Stimulated activated CD4-positive, alpha-beta T cell treated with anti-CD3 and anti-CD28 coated beads, Interleukin-15, amount 100 ng/mL, for 48 hours (primary cell): ENCODE results near the gene SARDH.
"Not testable (repeated sequence)": the region's sequence is repeated elsewhere in the genome, so short reads cannot be mapped to it uniquely, and the experiment has no call there.

Experiments
- DNase-seq, 2 donors: peaks; one replicate each; pipeline ENCODE4 v3.0.0-alpha.2; 2020; ENCODE audit warnings: low read depth in 2 of 2

SARDH gene

DNA sequence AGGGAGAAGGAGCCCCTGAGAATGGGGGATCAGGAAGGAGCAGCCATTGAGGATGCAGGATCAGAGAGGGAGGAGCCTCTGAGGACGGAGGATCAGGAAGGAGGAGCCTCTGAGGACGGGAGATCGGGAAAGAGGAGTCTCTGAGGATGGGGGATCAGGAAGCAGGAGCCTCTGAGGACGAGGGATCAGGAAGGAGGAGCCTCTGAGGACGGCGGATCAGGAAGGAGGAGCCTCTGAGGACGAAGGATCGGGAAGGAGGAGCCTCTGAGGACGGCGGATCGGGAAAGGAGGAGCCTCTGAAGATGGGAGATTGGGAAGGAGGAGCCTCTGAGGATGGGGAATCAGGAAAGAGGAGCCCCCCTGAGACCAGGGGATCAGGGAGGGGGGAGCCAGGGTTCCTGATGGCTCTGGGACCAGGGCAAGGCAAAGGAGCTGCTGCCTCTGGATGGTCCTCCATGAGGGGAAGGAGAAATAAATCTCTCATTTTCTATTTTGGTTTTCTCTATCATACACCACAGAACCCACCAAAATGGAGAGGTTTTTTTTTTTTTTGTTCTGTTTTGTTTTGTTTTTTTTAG is 22.6 kb upstream of the SARDH start:
- DNase-seq, result no peak

DNA sequence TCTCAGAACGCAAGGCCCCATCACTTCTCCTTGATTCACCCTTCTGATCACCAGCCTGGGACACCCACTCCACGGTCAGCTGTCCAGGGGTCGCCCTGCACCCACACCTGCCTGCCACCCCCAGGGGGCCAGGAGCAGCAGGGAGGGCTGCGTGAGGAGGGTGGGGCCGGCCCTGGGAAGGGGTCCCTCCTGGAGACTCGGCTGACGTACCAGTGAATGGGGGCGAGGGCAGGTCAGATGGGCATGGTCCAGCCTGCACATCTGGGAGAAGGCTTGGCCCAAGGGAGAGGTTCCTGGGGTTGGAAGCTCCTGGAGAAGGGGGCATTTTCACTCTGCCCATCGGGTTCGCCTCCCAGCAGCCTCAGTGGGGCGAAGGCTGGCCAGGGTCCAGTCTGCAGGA is 21.8 kb upstream of the SARDH start:
- DNase-seq, result no peak

DNA sequence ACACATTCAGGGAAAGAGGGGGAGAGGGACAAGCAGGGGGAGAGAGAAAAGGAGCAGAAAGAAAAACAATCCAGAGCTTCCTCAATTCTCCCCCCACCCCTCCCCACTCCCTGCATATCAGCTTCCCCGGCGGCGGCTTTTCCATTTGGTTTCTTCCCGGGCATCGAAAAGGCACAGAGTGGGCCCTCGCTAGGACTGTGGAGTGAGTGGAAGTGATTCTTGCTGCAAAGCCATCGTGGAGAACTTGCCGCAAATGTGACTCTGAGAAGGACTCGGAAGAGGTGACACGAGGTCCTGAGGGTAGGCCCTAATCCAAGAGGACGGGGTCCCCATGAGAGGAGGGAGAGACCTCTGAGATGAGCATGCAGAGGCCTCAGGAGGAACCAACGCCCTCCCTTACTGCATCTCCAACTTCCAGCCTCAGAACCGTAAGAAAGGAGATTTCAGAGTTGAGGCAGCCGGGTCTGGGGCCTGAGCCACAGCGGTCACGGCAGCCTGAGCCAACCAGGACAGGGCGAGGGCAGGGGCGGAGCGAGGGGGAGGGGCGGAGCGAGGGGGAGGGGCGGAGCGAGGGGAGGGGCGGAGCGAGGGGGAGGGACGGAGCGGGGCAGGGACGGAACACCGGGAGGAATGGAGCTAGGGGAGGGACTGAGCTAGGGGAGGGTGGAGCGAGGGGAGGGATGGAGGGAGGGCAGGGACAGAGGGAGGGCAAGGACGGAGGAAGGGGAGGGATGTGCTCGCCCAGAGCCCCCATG is 21.2 kb upstream of the SARDH start:
- DNase-seq, result no peak

GRCh38 chr9:133758228-133758627 is 20.1 kb upstream of the SARDH start:
- DNase-seq, result no peak

DNA sequence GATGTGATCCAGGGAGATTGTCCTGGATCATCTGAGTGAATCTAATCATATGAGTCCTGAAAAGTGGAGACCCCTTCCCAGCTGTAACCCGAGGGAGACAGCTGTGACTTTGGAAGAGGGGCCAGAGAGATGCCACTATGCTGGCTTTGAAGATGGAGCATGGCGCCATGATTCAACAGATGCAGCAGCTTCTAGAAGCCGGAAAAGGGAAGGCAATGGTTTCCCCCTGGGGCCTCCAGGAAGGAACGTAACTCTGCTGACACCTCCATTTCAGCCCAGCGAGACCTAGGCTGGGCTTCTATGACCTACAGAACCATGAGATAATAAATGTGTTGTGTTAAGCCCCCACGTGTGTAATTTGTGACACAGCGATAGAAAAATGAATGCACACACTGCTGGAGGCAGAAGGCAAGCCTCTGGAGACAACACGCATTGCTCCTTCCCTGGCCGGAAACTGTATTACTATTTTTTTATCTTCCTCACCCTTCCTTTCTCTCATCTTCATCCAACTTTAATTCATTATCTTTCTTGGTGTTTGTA is 16.6 kb upstream of the SARDH start:
- DNase-seq, result no peak

GRCh38 chr9:133754187-133754586 is 16.0 kb upstream of the SARDH start:
- no peak for DNase-seq

DNA sequence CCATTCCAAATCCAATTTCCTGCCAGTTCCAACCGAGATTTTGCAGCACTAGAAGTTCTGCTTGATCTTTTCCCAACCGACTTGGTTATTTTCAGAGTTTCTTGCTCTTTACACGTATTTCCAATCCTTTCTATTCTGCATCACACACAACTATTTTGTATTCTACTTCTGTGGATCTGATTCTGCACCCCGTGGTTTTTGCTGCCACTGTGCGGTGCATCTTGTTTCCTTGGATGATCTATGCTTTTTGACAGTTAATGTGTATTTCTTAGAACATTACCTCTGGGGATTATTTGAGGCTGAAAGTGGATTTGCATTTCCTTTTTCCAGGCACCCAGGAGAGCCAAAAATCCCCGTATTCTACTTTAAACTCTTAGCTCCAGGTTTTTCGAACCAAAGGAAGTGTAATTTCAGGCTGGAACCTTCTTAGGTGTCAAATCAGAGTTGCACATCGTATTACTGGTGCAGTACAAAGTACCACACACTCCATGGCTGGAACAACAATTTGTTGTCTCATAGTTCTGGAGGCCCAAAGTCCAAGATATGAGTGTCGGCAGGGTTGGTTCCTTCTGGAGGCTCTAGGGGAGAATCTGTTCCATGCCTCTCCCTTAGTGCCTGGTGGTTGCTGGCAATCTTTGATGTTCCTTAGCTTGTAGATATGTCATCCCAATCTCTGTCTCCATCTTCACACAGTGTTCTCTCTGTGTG is 14.7 kb upstream of the SARDH start:
- DNase-seq, result no peak

DNA sequence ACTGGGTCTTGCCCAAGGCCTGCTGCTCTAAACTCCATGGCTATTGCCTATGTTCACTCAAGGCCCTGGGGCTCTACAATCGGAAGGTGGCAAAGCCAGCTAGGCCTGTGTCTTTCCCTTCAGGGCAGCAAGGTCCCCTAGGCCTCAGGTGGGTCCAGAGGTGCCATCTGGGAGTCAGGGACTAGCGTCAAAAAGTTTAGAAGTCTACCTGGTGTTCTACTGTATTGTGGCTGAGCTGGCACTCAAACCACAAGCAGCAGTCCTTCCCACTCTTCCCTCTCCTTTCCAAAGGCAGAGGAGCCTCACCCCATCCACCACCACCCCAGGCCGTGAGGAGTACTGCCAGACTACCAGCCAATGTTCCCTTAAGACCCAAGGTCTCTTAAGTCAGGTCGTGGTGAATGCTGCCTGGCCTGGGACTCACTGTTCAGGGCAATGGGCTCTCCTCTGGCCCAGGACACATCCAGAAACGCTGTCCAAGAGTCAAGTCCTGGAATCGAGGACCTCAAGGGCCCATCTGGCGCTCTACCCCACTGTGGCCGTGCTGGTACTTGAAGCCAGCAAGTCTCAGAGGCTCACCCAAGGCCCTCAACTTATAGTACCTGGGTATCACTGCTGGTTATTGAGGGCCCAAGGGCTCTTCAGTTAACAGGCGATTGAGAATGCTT is 13.0 kb upstream of the SARDH start:
- no peak for DNase-seq

DNA sequence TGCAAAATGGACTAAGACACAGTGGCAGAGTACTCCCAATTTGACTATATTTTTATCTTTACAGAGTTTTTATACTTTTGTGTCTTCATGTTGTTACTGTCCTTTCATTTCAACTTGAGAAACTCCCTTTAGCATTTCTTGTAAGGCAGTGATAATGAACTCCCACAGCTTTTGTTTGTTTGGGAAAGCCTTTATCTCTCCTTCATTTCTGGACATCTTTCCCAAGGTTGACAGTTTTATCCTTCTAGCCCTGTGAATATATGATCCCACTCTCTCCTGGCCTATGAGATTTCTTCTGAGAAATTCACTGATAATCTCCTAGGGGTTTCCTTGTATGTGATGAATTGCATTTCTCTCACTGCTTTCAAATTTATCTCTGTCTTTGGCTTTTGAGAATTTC is 9.2 kb upstream of the SARDH start:
- DNase-seq, result no peak

DNA sequence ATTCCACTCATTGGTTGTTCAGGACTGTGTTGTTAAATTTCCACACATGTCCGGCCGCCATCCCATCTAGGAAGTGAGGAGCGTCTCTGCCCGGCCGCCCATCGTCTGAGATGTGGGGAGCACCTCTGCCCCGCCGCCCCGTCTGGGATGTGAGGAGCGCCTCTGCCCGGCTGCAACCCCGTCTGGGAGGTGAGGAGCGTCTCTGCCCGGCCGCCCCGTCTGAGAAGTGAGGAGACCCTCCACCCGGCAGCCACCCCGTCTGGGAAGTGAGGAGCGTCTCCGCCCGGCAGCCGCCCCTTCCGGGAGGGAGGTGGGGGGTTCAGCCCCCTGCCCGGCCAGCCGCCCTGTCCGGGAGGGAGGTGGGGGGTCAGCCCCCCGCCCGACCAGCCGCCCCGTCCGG is 6.4 kb upstream of the SARDH start:
- not testable (repeated sequence) for DNase-seq

DNA sequence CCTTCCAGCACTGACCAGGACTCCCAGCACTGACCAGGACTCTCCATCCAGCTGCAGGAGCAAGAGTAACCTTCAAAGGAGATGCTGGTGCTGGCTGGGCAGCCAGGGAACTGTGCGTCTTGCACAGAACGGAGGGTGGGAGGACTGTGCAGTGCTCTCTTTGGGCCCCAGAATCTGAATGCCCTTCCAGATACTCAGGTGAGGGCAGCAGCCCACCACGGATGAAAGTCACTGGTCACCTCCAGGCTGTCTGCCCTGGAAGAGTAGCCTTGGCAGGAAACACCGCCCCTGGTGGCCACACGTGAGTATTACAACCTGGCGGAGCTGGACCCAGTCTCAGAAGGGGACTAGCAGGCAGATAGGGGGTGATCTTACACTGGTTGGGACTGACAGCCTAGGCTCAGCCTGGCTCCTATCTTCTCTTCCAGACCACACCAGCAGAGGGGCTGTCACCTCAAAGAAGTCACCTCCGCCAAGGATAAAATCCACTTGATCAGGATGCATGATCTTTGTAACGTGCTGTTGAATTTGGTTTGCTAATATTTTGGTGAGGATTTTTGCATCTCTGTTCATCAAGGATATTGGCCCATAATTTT is 4.8 kb upstream of the SARDH start:
- DNase-seq, result peak; percentile 35 to 71

GRCh38 chr9:133742251-133742650 is 4.1 kb upstream of the SARDH start:
- no peak for DNase-seq

DNA sequence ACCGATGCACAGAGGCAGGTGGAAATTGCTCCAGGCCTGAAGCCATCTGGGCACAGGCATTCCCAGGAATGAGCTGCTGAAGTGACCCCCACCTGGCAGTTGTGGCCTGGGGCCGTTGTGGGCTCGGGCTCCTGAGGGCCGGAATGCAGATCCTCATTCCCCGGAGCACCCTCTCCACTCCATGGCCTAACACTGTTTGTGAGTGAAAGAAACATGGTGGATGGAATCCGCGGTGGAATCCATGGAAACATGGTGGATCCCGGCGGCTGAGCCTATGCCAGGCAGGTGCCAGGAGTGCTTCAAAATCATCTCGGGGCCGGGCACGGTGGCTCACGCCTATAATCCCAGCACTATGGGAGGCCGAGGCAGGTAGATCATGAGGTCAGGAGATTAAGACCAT is 3.6 kb upstream of the SARDH start:
- no peak for DNase-seq

DNA sequence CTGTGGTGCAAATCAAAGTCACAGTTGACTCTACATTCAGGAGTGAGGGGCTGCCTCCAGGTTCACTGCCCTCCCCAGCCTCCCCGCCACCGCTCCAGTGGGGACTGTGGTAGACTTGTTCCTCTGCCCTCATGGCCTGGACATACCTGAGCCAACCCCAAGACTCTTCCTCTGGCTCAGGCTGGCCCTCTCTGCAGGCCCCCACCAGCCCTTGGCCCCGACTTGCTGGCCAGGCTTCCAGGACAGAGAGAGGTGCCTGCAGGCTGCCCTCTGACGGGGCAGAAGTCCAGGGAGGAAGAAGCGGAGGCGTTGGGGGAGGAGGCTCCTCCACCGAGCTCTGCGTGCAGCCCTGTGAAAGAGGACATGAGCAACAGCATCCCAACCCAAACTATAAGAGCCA is 2.8 kb upstream of the SARDH start:
- no peak for DNase-seq

GRCh38 chr9:133739408-133740280 is 1.5 kb upstream of the SARDH start:
- DNase-seq, result no peak

- DNase-seq, result no peak
Measured at GRCh38 chr9:133738640-133739225, 581 bp upstream of the SARDH start.

DNA sequence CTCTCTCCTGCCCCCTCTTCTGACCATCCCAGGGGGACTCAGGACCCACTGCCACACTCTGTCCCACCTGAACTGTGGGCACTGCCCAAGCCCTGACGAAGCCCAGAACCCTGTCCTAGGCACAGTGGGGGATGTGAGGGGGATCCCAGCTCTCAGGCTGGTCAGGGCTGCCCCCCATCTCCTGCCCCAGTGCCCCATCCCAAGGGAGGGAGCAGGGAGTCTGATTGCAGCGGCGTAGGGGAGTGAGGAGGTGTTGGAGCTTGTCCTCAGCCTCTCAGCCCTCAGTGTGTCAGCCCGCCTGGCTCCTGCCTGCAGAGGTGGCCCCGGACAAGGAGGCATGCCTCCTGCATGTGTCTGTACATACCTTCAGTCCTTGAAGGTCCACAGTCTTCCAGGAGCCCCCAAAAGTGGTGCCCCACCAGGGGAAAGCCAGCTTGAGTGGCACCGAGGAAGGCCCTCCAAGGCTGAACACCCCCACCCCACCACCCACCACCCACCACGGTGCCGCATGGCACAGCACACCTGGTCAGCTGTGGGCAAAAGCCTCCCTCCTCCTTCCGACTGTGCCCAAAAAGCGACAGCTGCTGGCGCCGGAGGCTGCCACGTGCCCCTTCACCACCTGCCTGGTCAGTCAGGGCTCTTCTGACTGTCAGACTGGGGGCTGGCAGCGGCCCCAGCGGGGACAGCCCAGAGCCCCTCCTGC is 930 bp downstream of the SARDH start:
- no peak for DNase-seq

DNA sequence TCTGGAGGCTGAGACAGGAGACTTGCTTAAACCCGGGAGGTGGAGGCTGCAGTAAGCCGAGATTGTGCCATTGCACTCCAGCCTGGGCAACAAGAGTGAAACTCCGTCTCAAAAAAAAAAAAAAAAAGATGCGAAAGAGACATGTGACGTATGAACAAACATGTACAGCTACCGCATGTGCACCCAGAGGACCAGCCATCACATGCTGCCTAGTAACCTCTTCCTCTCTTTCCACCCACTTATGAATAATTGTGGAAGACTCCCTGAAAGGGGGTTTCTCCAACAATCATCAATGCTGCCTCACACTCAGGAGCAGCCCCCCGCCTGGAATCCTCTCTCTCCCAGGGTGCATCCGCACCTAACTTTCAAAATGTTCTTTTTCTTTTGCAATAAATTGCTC is 2.2 kb downstream of the SARDH start:
- DNase-seq, result no peak

DNA sequence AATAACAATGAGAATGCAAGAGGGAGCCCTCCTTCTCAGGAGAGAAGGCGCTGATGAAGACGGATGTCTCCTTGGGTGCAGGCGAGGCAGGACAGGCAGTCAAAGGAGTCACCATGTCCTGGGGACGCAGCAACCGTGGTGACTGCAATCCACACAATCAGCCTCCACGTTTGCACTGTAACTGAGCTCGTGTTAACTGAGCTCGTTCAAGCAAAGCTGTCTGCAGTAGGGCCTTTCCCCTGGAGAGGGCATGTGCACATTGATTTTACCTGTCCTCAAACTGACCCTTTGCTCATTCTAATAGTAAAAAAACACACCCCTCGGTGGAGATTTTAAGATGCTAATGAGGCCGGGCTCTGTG is 2.8 kb downstream of the SARDH start:
- no peak for DNase-seq
